Testis (tissue), 3 donors: ENCODE results near the gene RPTOR. TPM values are rescaled to one million over a fixed set of nuclear protein-coding genes. Genes with fewer than 3 reads are reported as not detected.

Experiments
- DNase-seq: peaks from one replicate; pipeline ENCODE4 v3.0.0-alpha.2; 2019
- H3K27ac ChIP-seq, 2 donors: fragments of 200-600 bp; sonication (generic); one replicate each; pipeline ENCODE4 v1.5.1; 2019
- H3K27me3 ChIP-seq: fragments of 200-600 bp; sonication (generic); one replicate; pipeline ENCODE4 v1.5.1; 2019
- H3K36me3 ChIP-seq: fragments of 200-600 bp; sonication (generic); one replicate; pipeline ENCODE4 v1.5.1; 2017; ENCODE audit warnings: low read depth; ENCODE audit errors: missing control alignments
- H3K4me1 ChIP-seq: fragments of 200-600 bp; sonication (generic); one replicate; pipeline ENCODE4 v1.5.1; 2019
- H3K4me3 ChIP-seq, 2 donors: fragments of 200-600 bp; sonication (generic); one replicate each; pipeline ENCODE4 v1.5.1; 2017 to 2019
- H3K9me3 ChIP-seq: fragments of 200-600 bp; sonication (generic); one replicate; pipeline ENCODE4 v1.5.1; 2017
- CTCF ChIP-seq, 3 experiments: fragments of 450-650 bp in 2 of 3; fragments of 200-600 bp in 1 of 3; sonication (generic) in 1 of 3; IDR thresholded peaks; one replicate each; pipeline ENCODE4 v1.5.1; 2016 to 2019; ENCODE audit warnings: antibody characterized with exemption in 3 of 3, mild to moderate bottlenecking in 2 of 3, moderate library complexity in 1 of 3
- POLR2A ChIP-seq: fragments of 450-650 bp; IDR thresholded peaks from one replicate; pipeline ENCODE4 v1.6.1; 2017; ENCODE audit warnings: antibody characterized with exemption, mild to moderate bottlenecking, moderate library complexity
- WGBS, 2 donors: methylation state at CpG; one replicate each; pipeline ENCODE4 v1.1.5; 2018; 5-methylcytosine and 5-hydroxymethylcytosine counted together
- intact Hi-C: fragments of 100-400 bp; cut with DNase I; formaldehyde crosslinking; loops from one replicate; pipeline ENCODE4 v1.15.1; 2023; ENCODE audit warnings: low total_unique reads
- polyA plus RNA-seq: library from polyadenylated mRNA; stranded (reverse); fragments of 350-450 nt; fragmentation: Illumina TruSeq; extraction: RNeasy Lipid Tissue Mini Kit (QIAGEN cat#74804); gene quantifications from one replicate; pipeline ENCODE4 v1.2.3, GENCODE V29; 2014; ENCODE audit warnings: low read depth, low replicate concordance; ENCODE audit not compliant: insufficient read depth
- total RNA-seq, 2 donors: library from RNA; depleted of rRNA; stranded (reverse); fragments of >200 nt; gene quantifications; one replicate each; pipeline ENCODE4 v1.2.3, GENCODE V29; 2016

The RPTOR gene
- total and polyA plus RNA-seq, 3 donors from 2014 or later = 21.8 to 68.3 (median 56.6) TPM

DNA sequence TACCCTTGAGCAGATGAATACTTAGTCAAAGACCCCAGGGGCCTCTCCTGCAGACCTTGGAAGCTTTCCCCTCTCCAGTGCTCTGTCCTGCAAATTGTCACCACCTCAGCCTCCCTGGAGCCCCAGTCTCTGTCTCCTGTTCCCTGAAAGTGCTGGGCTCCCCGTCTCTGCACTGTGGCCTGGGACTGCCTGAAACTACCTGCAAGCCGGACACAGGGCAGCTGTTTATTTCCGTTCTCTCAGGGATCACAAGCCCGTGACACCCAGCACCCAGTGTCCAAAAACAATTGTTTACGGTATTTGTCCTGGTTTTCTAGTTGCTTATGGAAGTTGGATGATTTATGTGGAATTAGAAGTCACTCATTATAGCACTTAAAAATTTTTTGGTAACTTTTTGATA lies 365.4 kb downstream of the RPTOR start:
- H3K4me3 ChIP-seq = no peak overlapping the region
- no peak for DNase-seq
- no peaks in the 10 kb centered on the region for H3K4me1 ChIP-seq
- whole genome bisulfite sequencing, 2 donors = 94 to 99% methylated on average over 5 of the region's 5 CpGs
- no peaks in the 10 kb centered on the region for H3K27me3 ChIP-seq
- no peak overlapping the region for H3K27ac ChIP-seq
- H3K36me3 ChIP-seq = no peaks in the 10 kb centered on the region
- H3K9me3 ChIP-seq = no peaks in the 10 kb centered on the region
- no peak for TF ChIP-seq CTCF (IDR thresholded peaks at IDR 0.05)
- TF ChIP-seq POLR2A = no peak
- intact Hi-C loops = no loop called here

- H3K27me3 ChIP-seq = no peaks in the 10 kb centered on the region
- intact Hi-C loops = no loop called here
- no peak overlapping the region for H3K4me3 ChIP-seq
- DNase-seq = no peak
- WGBS, 2 donors = 93 to 98% methylated on average over 15 of the region's 15 CpGs
- no peak overlapping the region for H3K27ac ChIP-seq
- H3K4me1 ChIP-seq = no peaks in the 10 kb centered on the region
- H3K9me3 ChIP-seq = no peaks in the 10 kb centered on the region
- H3K36me3 ChIP-seq = no peaks in the 10 kb centered on the region
- TF ChIP-seq CTCF (IDR thresholded peaks at IDR 0.05) (no peak), POLR2A (no peak)
These were observed 367.8 kb downstream of the RPTOR start for GRCh38 chr17:80912476-80912875.

GRCh38 chr17:80913928-80914821 lies 369.5 kb downstream of the RPTOR start:
- Histone ChIP-seq H3K36me3 (no peaks in the 10 kb centered on the region), H3K27ac (no peak overlapping the region), H3K27me3 (no peaks in the 10 kb centered on the region), H3K4me3 (no peak overlapping the region), H3K9me3 (no peaks in the 10 kb centered on the region), H3K4me1 (peaks cover 8% of the 10 kb centered on the region)
- 82 to 95% methylated on average over 15 to 21 of the region's 21 CpGs for WGBS, 2 donors
- no peak for TF ChIP-seq POLR2A
- TF ChIP-seq CTCF (IDR thresholded peaks at IDR 0.05) = no peak
- no peak for DNase-seq
- intact Hi-C loops = no loop called here

DNA sequence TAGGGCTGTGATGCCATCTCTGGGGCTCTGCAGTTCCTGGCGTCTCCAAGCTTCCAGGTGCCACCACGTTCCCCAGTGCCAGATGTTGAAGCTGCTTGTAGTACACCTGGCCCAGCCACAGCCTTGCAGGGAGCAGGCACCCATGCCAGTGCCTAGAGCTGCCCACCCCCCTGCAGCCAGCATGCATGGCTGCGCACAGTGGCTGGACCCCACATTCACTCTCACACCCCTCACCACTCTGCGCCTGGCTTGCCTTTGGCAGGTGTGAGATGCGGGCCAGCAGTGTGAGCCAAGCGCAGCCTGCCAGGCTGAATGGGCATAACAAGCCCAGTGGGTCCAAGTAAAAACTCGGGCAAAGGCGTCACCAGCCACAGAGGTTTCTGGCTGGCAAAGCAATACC lies 371.6 kb downstream of the RPTOR start:
- WGBS, 2 donors = 96 to 98% methylated on average over 6 to 8 of the region's 8 CpGs
- no peaks in the 10 kb centered on the region for H3K36me3 ChIP-seq
- TF ChIP-seq CTCF (IDR thresholded peaks at IDR 0.05) (no peak), POLR2A (no peak)
- H3K27me3 ChIP-seq = no peaks in the 10 kb centered on the region
- H3K27ac ChIP-seq = no peak overlapping the region
- H3K9me3 ChIP-seq = no peaks in the 10 kb centered on the region
- no peak overlapping the region for H3K4me3 ChIP-seq
- peaks cover 25% of the 10 kb centered on the region for H3K4me1 ChIP-seq
- DNase-seq = no peak
- intact Hi-C loops = no loop called here
